NCI-H82 treated with DMSO at 0.1 percent for 48 hours (cell line): ENCODE data around the gene PTPN4.
"Not testable (repeated sequence)": the region's sequence is repeated elsewhere in the genome, so short reads cannot be mapped to it uniquely, and the experiment has no call there.

Experiments
- DNase-seq: peaks from one replicate; lab custom pipeline; 2025; ENCODE audit not compliant: unreplicated experiment; lab: John Stamatoyannopoulos, UW

PTPN4 gene

DNA sequence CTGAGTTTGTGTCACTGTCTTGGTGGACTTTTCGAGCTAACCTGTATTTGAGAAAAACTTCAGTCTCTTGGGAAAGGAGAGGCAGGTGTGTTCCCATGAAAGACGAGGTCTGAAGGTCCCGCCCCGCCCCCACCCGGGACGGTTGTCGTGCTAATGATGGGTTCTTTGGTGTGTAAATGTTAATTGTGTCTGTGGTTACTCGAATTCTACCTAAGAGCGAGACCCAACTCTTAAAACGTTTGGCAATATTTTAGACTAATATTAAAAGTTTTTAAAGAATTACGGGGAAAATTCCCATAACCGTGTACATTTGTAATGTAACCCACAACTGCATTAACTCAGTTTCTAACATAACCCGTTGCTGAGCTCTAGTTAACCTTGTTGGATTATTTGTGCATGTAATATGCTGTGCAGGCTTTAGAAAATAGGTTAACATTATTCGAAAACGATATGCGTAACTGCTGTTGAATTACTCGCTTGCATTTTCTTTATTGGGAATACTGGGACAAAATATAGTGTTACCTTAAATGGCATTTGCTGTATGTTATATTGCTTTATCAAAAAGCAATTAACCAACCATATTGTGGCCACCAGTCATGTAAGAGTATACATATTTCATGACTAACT is 254.0 kb downstream of the PTPN4 start:
- DNase-seq = no peak

DNA sequence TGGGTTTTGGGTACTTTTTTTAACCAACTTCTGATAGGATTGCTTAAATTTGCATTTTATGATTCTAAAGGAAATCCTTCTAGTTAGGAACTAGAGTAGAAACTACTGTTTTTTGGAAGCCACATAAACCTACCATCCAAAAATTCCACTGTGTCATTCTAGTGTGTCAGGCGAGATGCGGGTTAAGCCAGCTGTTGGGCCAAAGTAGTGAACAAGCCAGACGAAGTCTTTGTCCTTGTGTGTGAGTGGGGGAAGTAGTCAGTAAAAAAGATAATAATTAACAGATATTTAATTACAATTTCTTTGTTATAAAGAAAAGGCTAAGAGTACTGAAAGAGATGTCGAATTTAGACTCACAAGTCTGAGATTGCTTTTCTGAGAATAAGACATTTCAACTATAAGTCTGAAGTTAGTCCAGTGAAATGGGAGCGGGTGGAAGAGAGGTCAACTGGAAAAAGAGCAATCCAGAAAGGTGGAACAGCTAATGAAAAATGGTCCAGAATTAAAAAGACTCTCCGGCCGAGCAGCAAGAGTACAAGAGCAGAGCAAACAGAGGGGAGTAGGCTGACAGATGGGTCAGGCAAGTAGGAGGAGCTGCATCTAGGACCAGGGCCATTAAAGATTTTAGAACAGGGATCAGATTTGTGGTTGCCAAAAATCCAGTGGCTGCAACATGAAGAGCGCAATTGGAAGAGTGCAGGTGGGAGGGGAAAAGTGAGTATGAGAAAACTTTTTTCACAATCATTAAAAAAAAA is 254.7 kb downstream of the PTPN4 start:
- DNase-seq = peak; percentile 39

DNA sequence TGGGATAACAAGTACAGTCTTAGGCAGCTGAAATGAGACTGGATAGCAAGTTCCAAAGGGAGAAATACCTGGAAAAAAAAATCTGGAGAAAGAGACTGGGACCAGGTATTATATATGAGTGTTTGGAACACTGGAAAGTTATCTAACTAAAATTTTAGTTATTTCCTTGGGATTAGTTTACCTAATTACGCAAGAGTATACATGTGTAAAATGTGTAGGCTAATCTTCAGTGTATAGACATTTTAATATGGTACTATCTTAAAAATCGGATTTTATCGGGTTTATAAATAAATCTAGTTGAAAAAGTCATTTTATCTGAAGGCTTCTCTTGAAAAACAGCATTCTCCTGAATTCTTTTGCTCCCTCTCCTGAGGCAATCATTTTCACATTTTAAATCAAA is 257.1 kb downstream of the PTPN4 start:
- no peak for DNase-seq

DNA sequence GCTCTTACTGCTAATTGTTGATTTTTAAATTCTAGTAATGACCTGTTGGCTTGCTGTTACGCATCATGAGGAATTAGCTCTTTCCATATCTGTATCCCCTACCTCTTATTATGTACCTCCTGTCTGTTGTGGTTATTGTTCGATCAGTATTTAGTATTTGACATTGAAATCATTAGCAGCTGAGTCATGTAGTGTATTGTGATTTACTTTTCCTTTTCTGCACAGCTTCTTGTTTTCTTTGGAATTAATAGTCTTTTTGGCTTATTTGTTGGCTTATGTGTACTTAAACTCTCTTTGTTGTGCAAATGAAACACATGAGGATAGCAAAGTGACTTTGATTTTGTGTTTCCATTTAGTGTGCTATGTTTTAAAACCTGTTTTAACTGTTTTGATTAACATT is 257.5 kb downstream of the PTPN4 start:
- DNase-seq = no peak

DNA sequence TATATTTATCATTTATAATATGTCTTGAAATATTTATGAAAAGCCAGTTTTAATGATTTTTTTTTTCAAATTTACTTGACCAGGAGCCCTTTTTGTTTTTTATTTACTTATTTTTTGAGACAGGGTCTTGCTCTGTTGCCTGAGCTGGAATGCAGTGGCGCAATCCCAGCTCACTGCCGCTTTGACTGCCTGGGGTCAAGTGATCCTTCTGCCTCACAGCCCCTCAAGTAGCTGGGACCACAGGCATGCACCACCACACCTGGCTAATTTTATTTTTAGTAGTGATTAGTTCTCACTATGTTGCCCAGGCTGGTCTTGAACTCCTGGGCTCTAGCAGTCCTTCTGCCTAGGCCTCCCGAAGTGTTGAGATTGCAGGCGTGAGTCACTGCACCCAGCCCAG is 258.8 kb downstream of the PTPN4 start:
- DNase-seq = no peak

DNA sequence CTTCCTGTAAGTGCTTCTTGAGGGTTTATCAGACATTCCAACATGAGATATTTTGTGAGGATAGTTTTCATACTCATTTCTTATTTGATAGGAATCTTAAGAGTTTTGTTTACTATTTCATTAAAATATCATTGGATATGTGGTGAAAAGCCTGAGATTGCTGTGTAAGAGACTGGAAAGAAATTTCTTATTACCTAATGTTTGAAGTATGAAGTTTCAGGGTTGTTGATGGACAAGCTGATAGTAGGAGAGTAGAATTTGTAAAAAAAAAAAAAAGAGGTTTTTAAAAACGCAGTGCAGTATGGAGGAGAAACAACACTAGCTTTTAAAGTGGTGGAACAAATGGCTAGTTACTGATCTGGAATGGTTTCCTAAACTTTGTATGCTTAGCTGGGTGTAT is 260.8 kb downstream of the PTPN4 start:
- no peak for DNase-seq

DNA sequence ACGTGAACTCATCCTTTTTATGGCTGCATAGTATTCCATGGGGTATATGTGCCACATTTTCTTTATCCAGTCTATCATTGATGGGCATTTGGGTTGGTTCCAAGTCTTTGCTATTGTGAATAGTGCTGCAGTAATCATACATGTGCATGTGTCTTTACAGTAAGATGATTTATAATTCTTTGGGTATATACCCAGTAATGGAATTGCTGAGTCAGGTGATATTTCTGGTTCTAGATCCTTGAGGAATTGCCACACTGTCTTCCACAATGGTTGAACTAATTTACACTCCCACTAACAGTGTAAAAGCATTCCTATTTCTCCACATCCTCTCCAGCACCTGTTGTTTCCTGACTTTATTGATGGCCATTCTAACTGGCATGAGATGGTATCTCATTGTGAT is 262.8 kb downstream of the PTPN4 start:
- not testable (repeated sequence) for DNase-seq

DNA sequence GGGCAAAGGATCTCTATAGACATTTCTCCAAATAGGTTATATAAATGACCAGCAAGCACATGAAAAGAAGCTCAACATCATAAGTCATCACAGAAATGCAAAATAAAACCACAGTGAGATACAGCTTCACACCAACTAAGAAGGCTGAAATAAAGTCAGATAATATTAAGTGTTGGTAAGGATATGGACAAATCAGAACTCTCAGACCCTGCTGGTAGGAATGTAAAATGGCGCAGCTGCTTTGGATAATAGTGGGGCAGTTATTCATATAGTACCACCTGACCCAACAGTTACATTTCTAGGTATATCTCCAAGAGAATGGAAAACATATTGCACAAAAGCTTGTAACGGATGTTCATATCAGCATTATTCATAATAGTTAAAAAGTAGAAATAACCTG is 267.2 kb downstream of the PTPN4 start:
- DNase-seq = no peak

DNA sequence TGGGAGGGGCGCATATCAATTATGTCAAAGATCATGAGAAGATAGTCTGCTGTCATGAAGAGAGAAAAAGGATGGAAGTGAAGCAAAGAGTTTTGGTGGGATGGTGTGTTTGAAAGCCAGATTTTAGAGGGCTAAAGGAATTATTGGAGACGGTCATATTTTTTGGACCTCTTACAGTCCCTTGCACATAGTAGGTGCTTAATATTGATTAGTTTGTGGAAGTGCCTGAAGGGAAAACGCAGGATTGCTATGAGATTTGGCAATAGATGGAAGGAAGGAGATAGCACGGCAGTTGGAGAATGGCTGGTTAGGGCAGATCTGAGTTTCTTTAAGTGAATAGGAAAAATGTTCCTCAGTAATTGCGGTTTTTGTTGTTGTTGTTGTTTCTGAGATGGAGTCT is 269.1 kb downstream of the PTPN4 start:
- DNase-seq = no peak

DNA sequence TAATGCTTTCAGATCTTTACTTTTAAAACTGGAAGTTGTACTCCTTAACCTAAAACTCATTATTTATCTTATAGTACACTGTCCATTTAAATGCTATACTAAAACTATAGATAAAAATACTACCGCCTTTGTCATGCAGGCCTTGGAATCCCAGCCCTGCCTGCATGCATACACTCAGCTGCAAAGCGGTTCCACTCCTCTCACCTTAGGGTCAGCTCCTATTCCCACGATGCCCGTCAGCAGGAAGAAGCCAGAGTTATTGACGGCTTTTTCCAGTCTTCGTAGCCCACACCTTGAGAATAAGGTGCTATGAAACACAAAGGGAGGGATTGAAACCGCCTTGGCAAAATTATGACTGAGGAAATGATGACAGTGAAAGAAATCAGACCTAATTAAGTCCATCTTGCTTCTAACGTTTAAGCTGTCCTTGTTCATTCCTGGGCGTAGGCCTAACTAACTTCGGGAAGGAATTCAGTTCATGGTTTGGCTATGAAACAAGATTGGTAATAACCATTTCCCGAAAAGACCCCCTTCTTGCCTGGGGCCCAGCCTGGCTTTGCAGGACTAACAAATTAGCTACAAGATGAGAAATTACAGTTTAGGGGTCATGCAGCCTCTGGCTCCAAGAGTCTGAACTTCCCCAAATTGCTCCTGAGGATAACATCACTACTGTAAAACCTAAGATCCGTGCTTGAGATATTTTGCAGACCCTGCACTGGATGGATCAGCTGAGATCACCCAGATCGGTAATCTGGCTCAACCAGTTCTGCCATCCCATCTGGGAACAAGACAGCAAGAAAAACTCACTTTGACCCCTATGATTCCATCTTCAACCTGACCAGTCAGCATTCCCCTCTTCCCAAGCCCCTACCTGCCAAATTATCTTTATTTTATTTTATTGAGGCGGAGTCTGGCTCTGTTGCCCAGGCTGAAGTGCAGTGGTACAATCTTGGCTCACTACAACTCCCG is 270.2 kb downstream of the PTPN4 start:
- no peak for DNase-seq

DNA sequence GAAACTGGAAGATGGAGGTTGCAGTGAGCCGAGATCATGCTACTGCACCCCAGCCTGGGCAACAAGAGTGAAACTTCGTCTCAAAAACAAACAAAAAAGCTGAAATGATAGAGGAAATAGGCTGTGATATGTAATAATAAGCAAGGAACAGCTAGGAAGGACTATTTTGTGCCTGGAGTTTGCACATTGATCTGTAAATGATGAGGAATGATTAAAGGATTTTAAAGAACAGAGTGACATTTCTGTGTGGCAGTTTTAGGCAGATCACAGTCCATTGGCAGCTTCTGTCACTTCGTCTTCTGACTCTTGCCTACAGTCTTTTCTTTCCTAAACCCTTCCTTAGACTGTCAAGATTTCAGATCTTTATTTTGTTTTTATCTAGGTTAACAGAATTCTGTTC is 272.6 kb downstream of the PTPN4 start:
- no peak for DNase-seq
